Stimulated activated CD8-positive, alpha-beta memory T cell treated with anti-CD3 and anti-CD28 coated beads, Interleukin-4, amount 100 ng/mL, for 24 hours (primary cell): ENCODE data around the gene MUC6.

ENCODE experiments used
- DNase-seq: peaks from one replicate; pipeline ENCODE4 v3.0.0-alpha.2; 2020; ENCODE audit warnings: low read depth

The MUC6 gene

DNA sequence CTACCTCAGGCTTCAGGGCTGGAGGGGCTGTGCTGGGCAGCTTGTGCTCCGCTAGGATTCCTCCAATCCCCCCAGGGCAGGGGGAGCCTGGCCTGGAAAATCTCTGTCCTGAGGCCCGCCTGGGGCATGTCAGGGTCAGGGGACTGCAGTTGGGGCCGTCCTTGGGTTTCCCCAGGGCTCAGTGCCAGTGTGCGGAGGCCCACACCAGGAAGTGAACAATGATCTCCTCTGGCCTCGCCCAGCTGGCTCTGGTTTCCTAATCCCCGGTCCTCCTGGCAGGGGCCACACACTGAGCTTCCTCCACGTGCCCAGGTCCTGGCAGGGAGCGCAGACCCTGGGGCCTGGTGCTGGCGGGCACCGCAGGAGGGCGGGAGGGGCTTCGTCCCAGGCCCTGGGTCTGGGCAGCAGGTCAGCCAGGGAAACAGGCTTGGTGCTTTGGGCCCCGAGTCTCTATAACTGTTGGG is 36.8 kb upstream of the MUC6 start:
- no peak for DNase-seq

DNA sequence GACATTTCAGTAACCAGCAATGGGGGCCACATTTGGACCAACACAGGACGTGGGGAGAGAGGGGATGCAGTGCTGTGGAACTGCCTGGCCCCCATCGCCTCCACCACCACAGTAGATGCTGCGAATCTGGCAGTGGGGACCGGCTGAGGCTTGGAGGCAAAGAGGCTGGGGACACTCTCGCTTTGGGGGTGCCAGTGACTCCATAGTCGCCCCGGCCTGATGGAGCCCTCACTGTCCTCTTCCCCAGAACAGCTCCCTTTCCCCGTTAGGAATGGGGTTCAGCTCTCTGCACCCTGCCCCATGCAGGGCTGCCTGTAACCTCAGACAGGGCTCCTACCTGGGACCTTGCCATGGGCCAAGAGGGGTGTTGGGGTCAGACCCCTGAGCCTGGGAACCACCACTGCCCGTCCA is 36.3 kb upstream of the MUC6 start:
- no peak for DNase-seq

DNA sequence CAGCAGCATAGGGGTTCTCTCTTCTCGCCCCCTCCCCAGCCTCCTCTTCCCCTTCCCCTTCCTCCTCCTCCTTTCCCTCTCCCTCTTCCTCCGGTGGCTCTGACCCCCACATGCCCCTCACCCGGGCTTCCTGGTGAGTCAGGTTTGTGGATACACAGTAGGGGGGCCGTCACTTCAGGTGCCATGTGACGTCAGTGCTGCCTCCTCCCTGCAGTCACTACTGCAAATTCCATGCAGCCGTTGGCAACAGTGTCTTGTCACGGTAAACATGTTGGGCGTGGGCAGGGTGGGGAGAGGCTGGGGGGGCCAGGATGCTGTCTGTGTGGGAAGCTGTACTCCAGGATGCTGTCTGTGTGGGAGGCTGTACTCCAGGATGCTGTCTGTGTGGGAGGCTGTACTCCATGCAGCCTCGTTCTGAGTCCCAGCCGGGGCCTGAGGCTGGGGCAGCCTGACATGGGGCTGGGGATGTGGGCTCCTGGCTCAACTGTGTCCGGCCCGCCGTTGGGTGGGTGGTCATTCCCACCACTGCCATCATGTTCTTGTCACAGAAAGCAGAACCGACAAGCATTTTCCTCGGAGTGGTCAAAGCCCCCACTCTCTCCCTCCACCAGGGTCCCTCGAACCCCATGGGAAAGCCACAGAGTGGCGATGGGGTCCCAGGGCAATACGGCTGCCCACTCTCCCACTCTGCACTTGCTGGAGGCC is 35.8 kb upstream of the MUC6 start:
- DNase-seq = no peak

DNA sequence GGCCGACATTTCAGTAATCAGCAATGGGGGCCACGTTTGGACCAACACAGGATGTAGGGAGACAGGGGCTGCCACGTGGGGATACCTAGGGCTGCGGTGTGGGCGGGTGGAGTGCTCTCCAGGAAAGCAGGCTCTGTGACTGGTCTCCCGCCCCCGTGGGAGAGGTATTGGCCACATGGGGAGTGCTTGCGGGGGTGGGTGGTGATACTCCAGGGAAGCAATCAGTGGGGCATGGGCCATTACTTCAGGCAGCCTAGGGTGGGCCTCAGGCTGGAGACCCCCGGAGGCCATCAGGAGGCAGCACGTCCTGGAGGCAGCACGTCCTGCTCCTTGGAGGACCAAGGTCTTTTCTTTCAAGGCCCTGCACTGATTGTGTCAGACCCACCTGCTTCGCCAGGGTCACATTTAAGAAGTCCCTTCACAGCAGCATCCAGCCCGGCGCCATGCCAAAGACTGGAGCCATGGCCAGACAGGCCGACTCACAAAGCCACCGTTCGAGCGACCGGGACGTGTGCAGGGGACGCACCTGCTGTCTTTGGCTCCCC is 35.1 kb upstream of the MUC6 start:
- DNase-seq = no peak

DNA sequence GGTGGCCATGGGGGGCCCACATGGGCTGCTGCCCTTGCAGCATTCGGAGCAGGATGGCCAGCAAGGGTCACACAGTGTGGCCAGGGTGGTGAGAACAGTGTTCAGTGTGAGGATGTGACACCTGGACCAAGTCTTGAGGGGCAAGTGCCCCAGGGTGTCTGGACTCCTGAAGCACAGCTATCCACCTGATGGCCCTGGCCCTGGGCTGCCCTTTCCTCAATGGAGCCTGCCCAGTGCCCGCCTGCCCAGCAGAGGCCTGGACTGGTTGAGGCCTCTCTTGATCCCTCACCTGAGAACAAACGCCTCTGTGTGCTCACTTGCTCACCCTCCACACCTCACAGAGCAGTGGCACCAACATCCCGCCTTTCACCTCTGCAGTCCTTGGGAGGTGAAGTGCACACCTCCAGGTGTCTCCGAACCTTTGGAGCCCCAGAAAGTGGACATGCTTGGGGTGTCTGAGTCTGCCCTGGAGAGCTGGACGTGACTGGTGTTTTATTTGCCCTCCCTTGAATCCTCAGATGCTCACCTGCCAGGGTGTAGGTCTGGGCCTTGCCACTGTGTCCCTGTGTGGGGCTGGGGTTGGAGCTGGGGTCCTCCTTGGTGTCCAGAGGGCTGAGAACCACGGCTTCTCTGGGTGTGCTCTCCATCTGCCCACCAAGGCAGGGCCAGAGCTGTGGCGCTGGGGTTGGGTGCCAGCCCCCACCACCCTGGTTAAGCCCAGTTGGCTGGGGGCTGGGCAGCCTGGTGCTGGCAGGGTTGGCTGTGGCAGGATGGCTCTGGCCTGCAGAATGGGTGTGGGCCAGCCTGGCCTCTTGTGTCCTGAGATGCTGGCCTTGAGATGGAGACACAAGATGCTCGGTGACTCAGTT is 34.3 kb upstream of the MUC6 start:
- DNase-seq = no peak

DNA sequence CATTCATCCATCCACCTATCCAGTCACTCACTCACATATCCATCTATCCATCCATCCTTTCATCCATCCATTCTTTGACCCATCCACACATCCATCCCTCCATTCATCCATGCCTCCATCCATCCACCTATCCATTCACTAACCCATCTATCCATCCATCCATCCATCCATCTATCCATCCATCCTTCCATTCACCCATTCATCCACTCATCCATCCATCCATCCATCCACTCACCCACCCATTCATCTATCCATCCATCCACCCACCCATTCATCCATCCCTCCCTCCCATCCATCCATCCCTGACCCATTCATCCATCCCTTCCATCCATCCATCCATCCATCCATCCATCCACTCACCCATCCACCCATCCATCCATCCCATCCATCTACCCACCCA is 33.2 kb upstream of the MUC6 start:
- no peak for DNase-seq

DNA sequence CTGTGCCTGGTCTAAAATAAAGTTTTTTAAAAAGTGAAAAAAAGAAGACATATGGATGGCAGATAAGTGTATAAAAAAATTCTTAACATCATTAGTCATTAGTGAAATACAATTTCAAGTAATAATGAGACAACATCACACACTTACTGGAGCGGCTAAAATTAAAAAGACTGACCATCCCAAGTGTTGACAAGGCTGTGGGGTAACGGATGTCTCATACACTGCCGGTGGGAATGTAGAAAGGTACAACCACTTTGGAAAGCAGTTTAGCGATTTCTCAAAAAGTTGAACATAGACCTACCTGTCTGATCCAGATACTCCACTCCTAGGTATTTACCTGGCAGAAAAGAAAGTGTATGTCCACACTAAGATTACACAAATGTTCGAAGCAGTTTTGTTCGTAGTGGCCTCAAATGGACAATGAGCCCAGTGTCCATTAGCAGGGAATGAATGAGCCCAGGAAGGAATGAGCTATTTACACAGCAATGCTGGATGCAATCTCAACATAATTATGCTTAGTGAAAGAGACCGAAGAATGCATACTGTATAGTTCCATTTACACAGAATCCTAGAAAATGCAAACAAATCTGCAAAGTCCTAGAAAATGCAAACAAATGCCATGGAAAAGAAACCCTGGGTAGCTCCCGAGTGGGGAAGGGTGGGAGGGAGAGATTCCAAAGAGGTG is 31.4 kb upstream of the MUC6 start:
- no peak for DNase-seq

DNA sequence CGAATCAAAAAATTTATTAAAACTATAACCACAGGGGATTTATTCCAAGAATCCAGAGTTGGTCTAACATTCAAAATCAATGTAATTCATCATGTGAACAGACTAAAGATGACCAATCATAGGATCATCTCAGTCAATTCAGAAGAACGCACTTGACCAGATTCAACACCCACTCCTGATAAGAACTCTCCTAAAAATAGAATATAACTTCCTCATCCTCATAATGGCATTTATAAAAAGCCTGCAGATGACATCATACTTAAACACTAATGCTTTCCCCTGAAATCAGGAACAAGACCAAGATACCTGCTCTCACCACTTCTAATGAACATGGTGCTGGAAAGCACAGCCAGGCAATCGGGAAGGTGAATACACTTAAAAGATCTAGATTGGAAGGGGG is 27.6 kb upstream of the MUC6 start:
- DNase-seq = no peak

DNA sequence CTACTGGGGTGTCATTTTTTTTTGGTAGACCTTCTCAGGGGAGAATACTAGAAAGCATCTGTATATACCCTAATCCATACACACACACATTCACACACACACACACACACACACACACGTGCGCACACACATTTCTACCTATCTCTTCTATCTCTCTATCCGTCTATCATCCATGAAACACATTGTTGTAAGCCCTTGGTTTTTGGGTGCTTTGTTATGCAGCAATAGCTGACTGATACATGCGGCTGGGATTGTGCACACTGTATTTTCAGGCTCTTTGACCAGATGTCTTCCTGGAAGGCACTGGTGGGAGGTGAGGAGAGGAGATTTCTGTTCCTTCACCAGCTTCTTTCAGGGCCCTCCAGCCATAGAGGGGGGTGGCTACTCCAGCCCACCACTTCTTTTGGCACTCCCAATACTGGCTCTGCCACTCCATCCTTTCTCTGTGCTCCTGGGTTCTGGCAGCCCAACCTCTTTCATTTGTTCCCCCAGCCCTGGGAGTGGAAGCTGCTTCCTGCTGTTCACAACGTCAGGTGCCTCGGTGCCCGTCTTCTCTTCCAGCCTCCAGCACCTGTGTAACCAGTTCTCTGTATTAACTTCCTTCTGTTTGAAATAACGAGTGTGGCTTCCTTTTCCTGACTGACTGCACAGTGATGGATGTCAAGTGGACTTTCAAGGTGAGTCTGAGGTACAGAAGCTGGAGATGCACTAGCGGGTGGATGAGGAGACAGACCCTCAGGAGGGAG is 25.7 kb upstream of the MUC6 start:
- no peak for DNase-seq

DNA sequence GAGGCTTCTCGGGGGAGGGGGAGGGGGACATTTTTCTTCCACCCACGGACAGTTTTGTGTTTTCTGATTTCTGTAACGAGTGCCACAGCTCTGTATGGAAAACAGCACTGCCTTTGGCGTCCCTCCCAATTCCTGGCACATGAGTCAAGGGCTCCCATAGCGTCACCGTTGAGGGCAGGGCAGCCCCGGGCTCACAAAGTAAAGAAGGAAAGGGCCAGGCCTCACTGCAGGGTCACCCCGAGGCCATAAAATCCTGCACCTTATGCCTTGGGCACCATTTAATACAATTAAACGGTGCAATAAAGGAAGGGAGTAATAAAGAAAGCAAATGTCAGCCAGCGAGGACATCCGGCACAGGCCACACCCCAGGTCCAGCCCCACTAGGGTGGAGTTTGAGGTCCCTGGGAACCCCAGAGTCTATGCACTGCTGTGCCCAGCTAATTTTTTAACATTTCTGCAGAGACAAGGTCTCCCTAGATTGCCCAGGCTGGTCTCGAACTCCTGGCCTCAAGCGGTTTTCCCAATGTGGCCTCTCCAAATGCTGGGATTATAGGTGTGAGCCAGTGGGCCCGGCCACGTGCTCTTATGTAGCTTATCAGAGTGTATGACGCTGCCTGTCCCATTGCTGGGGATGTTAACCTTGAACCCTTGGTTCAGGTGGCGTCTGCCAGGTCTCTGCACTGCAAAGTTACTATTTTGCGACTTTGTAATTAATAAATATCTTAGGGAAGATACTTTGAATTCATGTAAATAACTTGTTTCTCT is 24.5 kb upstream of the MUC6 start:
- DNase-seq = no peak

DNA sequence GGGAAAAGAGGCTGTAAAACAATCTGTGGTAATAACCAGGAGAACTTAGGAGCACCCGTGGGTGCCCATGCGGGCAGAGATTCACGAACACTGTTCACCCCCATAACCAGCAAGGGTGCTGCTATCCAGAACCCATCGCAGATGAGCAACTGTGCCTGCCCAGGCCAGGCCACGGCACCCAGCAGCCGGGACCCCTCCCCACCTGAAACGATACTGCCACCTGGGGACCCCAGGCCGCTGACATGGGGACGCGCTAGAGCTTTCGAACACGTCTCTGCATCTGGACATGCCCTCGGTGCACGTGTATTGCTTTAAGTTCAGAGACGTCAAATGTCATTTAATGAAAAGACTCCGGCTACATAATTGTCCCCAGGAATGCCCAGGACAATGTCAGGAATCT is 23.9 kb upstream of the MUC6 start:
- DNase-seq = no peak

DNA sequence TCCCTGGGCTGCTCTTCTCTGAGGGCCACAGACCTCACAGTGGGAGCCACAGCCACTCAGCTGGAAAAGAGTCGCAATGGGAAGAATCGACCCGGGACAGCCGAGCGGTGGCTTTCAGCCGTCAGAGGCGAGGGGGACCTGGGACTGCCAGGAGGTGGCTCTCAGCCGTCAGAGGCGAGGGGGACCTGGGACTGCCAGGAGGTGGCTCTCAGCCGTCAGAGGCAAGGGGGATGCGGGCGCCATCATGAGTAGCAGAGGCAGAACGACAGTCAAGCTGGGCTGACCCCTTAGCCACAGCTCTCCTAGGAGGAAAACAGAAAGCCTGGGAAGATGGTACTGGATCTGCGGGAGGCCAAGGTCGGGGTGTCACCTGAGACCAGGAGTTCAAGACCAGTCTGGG is 23.2 kb upstream of the MUC6 start:
- no peak for DNase-seq

DNA sequence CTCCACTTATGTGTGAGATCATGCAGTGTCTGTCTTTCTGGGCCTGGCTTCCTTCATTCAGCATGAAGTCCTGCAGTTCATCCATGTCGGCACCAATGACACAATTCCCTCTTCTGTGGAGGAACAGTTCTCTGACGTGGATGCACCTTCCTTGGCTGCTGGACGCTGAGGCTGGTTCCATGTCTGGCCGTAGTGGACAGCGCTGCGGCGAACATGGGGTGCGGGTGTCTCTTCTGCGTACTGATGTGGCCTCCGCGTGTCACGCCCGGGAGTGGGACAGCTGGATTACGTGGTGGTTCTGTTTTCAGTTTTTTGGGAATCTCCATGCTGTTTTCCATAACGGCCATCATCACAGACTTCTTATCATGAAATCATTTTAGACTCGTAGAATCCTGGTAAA is 21.3 kb upstream of the MUC6 start:
- no peak for DNase-seq

DNA sequence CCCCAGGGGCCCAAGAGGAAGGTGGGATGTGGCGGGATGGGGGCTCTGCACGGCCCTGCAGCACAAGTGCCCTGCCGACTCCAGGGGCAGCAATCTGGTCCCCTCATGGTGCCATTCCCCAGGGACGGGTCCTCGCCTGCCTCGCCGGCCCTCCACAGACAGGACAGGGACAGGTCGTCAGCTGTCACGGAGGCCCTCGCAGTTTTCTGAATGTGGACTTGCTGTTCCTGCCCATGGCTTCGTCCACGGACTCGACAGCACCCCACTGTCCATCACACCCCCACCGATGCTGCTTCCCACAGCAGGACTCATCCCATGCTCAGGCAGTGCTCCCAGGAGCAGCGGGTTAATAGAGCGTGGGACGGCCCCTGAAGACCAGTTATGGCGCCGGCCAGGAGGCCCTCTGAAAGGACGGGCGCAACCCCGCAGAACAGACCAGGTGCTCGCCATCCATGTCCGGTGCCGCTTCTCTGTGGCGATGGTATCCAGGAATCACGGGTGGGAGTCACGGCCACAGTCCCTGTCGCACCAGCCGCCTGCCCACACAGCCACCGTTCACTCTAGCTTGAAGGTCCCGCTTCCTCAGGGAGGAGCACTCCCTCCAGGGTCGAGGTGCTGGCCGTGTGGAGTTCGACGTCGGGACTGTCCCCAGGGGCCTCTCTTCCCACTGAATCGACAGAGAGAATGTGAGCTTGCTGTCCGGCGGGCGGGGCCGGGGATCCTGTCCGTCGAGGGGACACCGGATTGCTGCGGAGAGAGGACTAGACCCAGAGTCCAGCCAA is 19.7 kb upstream of the MUC6 start:
- DNase-seq = no peak

DNA sequence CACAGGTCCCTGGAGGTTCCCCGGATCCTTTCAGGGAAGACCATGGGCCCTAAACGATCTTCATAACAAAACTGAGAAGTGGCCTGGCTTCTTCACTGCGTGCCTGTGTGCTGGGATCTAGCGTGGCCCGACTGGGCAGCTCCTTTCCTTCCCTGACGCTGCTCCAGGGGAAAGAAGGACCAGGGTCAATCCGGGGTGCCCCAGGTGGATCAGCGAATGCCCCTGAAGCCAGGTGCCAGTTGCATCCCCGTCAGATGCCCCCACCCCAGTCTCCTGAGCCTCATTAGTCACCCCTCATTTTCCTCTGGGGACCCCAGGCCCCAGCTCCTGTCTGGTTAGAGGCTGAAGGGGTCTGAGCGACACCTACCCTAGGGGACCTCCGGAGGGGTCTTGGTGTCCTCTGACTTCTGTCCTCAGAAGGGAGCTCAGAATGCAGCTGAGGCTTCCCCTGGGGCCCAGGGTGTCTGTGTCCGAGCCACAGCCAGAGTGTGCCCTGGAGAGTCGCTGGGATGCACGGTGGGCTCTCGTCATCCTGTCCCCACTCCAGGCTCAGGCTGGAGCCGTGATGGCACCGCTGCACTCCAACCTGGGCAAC is 18.7 kb upstream of the MUC6 start:
- DNase-seq = no peak

DNA sequence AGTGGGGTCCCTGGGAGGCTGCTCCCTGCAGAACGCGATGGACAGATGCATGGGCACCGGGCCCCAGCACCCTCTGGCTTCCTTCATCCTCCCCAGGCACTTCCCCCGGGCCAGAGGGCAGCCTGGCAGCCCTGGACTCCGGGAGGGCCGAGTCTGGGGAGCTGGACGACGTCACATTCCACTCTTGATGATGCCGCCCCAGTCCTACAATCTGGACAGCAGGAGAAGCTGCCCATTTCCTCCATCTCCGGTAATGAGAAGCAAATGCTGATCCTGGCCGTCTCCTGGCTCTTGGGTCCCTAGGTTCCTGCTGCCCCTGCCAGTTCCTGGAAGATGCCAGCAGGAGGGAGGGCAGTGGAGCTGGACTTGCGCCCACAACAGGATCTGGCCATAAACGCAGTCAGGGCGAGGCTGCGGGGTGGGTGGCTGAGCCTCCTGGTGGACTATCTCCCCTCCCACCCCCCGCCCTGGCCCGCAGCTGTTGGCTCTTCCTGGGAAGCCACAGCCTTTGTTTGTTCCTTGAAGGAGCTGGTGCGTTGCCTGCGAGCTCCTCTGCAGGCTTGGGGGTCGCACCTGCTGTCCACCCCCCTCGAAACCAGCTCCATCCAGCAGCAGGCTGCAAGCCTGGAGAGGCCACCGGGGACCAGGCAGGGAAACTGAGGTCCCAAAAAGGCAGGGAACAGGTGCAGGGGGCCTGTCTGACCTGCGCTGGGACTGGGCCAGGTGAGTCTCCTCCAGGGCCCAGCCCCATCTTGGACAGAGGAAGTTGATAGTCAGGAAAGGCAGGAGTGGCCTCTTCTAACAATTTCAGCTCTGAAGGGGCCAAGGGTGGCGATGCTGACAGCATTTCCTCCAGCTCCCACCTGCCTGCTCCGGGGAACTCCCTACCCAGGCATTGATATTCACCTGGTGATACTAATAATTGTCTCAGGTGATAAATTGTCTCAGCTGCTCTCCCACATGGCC is 17.9 kb upstream of the MUC6 start:
- DNase-seq = no peak

DNA sequence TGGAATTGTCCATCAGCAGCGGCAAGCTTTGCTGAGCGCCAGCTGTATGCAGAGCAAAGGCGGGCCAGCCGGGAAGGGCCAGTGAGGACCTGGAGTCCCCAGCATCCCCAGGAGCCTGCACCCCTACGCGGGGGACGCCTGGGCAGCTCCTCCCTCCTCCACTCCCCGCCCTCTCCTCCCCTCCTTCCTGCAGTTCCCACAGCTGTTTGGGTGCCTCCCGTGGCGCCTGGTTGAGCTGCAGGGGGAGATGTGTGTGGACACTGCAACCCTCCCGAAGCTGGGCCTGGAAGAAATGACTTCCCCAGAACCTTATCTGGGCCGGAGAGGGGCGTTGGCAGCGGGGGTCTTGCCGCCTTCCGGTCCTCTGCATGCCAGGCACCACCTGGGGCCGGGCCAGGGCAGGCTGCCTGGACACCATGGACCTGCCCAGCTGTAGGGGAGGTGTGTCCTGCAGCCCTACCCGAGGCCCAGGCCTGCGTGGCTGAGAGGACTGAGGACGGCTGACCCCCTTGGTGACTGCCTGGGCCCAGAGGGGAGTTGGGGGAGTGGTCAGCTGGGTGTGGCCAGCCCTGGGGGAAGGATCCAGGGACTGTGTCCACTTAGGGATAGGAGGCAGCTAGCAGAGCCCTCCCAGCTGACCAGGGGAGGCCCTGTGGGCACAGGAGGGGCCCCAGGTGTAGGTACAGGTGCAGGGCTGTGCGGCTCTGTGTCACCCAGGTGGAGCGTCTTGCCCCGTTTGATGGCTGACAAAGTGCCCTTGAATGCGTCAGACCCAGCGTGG is 16.8 kb upstream of the MUC6 start:
- no peak for DNase-seq
